ENCODE data around the gene TMEM121B. TPM values are rescaled to one million over a fixed set of nuclear protein-coding genes. Genes with fewer than 3 reads are reported as not detected.

The TMEM121B gene
- total and polyA plus RNA-seq, 4 donors, result 0.06 to 0.17 (median 0.10) TPM

GRCh38 chr22:17098379-17098819 is 22.8 kb downstream of the TMEM121B start:
- Histone ChIP-seq H3K4me1 (ENCODE audit: control insufficient read depth in 4 of 4, insufficient read depth in 4 of 4, low read length in 3 of 4) (peaks cover 0 to 3% (median 0%) of the 10 kb centered on the region in 4 donors), H3K36me3 (ENCODE audit: control insufficient read depth in 4 of 4, insufficient read depth in 3 of 4, low read depth in 1 of 4, low read length in 3 of 4) (peaks cover 15 to 51% (median 36%) of the 10 kb centered on the region in 4 donors), H3K9me3 (ENCODE audit: control insufficient read depth in 4 of 4, low read length in 3 of 4) (no peaks in the 10 kb centered on the region), H3K27ac (ENCODE audit: low read depth in 1 of 2, low read length in 2 of 2) (no peak overlapping the region), H3K27me3 (ENCODE audit: control insufficient read depth in 4 of 4, insufficient read depth in 4 of 4, low read length in 3 of 4) (no peaks in the 10 kb centered on the region), H3K9ac (ENCODE audit: low read depth in 1 of 2, low read length in 2 of 2) (no peak overlapping the region), H3K4me3 (ENCODE audit: low read depth in 1 of 3, low read length in 3 of 3) (no peak overlapping the region)
- DNase-seq (ENCODE audit: low spot score), result no peak
- TF ChIP-seq JUND (IDR thresholded peaks at IDR 0.05), result no peak
- TF ChIP-seq TAF1 (conservative IDR thresholded peaks at IDR 0.05), result no peak
- no peak for TF ChIP-seq GABPA (IDR thresholded peaks at IDR 0.05 in 1 of 2, conservative IDR thresholded peaks at IDR 0.05 in 1 of 2)
- TF ChIP-seq NR2F2 (IDR thresholded peaks at IDR 0.05), result no peak
- no peak for TF ChIP-seq HNF4A (conservative IDR thresholded peaks at IDR 0.05)
- WGBS, result 75% methylated on average over 7 of the region's 7 CpGs

DNA sequence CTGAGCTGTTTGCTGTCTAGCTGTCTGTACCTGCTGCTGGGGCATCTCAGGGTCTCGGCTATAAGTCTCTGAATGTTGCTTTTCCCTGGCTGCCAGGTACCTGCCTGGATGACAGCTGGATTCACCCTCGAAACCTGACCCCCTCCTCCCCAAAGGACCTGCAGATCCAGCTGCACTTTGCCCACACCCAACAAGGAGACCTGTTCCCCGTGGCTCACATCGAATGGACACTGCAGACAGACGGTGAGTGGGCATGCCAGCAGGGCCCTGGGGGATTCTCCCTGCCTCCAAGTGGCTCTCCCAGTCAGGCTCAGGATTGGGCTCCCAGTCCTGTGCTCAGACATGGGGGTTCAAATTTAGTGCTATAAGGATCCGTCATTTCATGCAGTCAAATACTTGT is 23.5 kb downstream of the TMEM121B start:
- Histone ChIP-seq H3K27ac (ENCODE audit: low read depth in 1 of 2, low read length in 2 of 2) (no peak overlapping the region), H3K4me3 (ENCODE audit: low read depth in 1 of 3, low read length in 3 of 3) (no peak overlapping the region), H3K36me3 (ENCODE audit: control insufficient read depth in 4 of 4, insufficient read depth in 3 of 4, low read depth in 1 of 4, low read length in 3 of 4) (peaks cover 15 to 45% (median 31%) of the 10 kb centered on the region in 4 donors), H3K9ac (ENCODE audit: low read depth in 1 of 2, low read length in 2 of 2) (no peak overlapping the region), H3K9me3 (ENCODE audit: control insufficient read depth in 4 of 4, low read length in 3 of 4) (no peaks in the 10 kb centered on the region), H3K4me1 (ENCODE audit: control insufficient read depth in 4 of 4, insufficient read depth in 4 of 4, low read length in 3 of 4) (peaks cover 0 to 9% (median 2%) of the 10 kb centered on the region in 4 donors), H3K27me3 (ENCODE audit: control insufficient read depth in 4 of 4, insufficient read depth in 4 of 4, low read length in 3 of 4) (no peaks in the 10 kb centered on the region)
- 93% methylated on average over 6 of the region's 6 CpGs for WGBS
- no peak for DNase-seq (ENCODE audit: low spot score)
- TF ChIP-seq NR2F2 (IDR thresholded peaks at IDR 0.05), result no peak
- TF ChIP-seq GABPA (IDR thresholded peaks at IDR 0.05 in 1 of 2, conservative IDR thresholded peaks at IDR 0.05 in 1 of 2), result no peak
- TF ChIP-seq, protein P1, sequence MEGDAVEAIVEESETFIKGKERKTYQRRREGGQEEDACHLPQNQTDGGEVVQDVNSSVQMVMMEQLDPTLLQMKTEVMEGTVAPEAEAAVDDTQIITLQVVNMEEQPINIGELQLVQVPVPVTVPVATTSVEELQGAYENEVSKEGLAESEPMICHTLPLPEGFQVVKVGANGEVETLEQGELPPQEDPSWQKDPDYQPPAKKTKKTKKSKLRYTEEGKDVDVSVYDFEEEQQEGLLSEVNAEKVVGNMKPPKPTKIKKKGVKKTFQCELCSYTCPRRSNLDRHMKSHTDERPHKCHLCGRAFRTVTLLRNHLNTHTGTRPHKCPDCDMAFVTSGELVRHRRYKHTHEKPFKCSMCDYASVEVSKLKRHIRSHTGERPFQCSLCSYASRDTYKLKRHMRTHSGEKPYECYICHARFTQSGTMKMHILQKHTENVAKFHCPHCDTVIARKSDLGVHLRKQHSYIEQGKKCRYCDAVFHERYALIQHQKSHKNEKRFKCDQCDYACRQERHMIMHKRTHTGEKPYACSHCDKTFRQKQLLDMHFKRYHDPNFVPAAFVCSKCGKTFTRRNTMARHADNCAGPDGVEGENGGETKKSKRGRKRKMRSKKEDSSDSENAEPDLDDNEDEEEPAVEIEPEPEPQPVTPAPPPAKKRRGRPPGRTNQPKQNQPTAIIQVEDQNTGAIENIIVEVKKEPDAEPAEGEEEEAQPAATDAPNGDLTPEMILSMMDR (IDR thresholded peaks at IDR 0.05; ENCODE audit: low read depth, low read length, missing input control), result no peak
- no peak for TF ChIP-seq HNF4G (IDR thresholded peaks at IDR 0.05)
- no peak for TF ChIP-seq ATF3 (IDR thresholded peaks at IDR 0.05)
- TF ChIP-seq EGR1 (IDR thresholded peaks at IDR 0.05; ENCODE audit: low read depth in 2 of 2), result no peak
- TF ChIP-seq REST (IDR thresholded peaks at IDR 0.05), result no peak
- TF ChIP-seq SP1 (IDR thresholded peaks at IDR 0.05), result no peak
- TF ChIP-seq ZBTB33 (IDR thresholded peaks at IDR 0.05), result no peak
- no peak for TF ChIP-seq TAF1 (conservative IDR thresholded peaks at IDR 0.05)
- TF ChIP-seq HNF4A (conservative IDR thresholded peaks at IDR 0.05), result no peak
- no peak for TF ChIP-seq RXRA (IDR thresholded peaks at IDR 0.05)
- TF ChIP-seq FOXA1 (IDR thresholded peaks at IDR 0.05), result no peak
- no peak for TF ChIP-seq JUND (IDR thresholded peaks at IDR 0.05)
- TF ChIP-seq YY1 (IDR thresholded peaks at IDR 0.05), result no peak
- no peak for TF ChIP-seq FOXA2 (IDR thresholded peaks at IDR 0.05)
- no peak for TF ChIP-seq RAD21 (IDR thresholded peaks at IDR 0.05)
- no peak for TF ChIP-seq MAX (IDR thresholded peaks at IDR 0.05)

Data from liver (tissue), 9 donors.